Lung (tissue), 12 donors: ENCODE results near the gene FHIP2A. TPM values are rescaled to one million over a fixed set of nuclear protein-coding genes. Genes with fewer than 3 reads are reported as not detected.
"Not testable (repeated sequence)": the region's sequence is repeated elsewhere in the genome, so short reads cannot be mapped to it uniquely, and the experiment has no call there.

ENCODE experiments used
- ATAC-seq: fragments of 200-7000 bp; cut with Tn5 transposase; one replicate; pipeline ENCODE4 v1.9.1; 2020; ENCODE audit warnings: moderate number of reproducible peaks; ENCODE audit not compliant: insufficient read depth, low FRiP score
- DNase-seq, 3 donors: peaks; one replicate each; pipeline ENCODE4 v3.0.0-alpha.2; 2013 to 2017
- H3K27ac ChIP-seq, 2 donors: one replicate each; pipeline ENCODE4 v1.5.1; 2013; ENCODE audit warnings: mild to moderate bottlenecking in 2 of 2, moderate library complexity in 2 of 2, control low read depth in 1 of 2, inconsistent platforms in 1 of 2, low read depth in 1 of 2, low read length in 1 of 2
- H3K27me3 ChIP-seq, 3 donors: one replicate each; pipeline ENCODE4 v1.5.1; 2013; ENCODE audit warnings: low read length in 2 of 3; ENCODE audit not compliant: control insufficient read depth in 3 of 3, insufficient read depth in 3 of 3
- H3K36me3 ChIP-seq, 4 donors: one replicate each; pipeline ENCODE4 v1.5.1; 2013; ENCODE audit warnings: low read length in 4 of 4, mild to moderate bottlenecking in 1 of 4, moderate library complexity in 1 of 4; ENCODE audit not compliant: control insufficient read depth in 4 of 4, insufficient read depth in 4 of 4
- H3K4me1 ChIP-seq, 5 donors: one replicate each; pipeline ENCODE4 v1.5.1; 2013; ENCODE audit warnings: low read length in 5 of 5, mild to moderate bottlenecking in 2 of 5, moderate library complexity in 1 of 5; ENCODE audit not compliant: control insufficient read depth in 5 of 5, insufficient read depth in 5 of 5
- H3K4me3 ChIP-seq: one replicate; pipeline ENCODE4 v1.5.1; 2013; ENCODE audit warnings: mild to moderate bottlenecking, control low read depth, moderate library complexity
- H3K9ac ChIP-seq, 2 donors: one replicate each; pipeline ENCODE4 v1.5.1; 2013; ENCODE audit warnings: low read length in 2 of 2, control low read depth in 1 of 2; ENCODE audit not compliant: insufficient read depth in 1 of 2
- H3K9me3 ChIP-seq, 4 donors: one replicate each; pipeline ENCODE4 v1.5.1; 2013; ENCODE audit warnings: low read length in 3 of 4, mild to moderate bottlenecking in 1 of 4, moderate library complexity in 1 of 4; ENCODE audit not compliant: control insufficient read depth in 4 of 4, insufficient read depth in 3 of 4
- CTCF ChIP-seq: IDR thresholded peaks from 2 replicates; pipeline ENCODE4 v1.5.1; 2012; ENCODE audit warnings: mild to moderate bottlenecking; ENCODE audit errors: control extremely low read depth, extremely low read depth
- WGBS, 2 donors: extraction: QIAGEN DNeasy Blood & Tissue Kit; methylation state at CpG; one replicate each; pipeline ENCODE4 v1.1.7; 2013; 5-methylcytosine and 5-hydroxymethylcytosine counted together
- polyA plus RNA-seq, 2 donors: library from polyadenylated mRNA; stranded (reverse); fragments of 200-250 nt; gene quantifications; one replicate each; pipeline ENCODE4 v1.2.1, GENCODE V29; 2013
- total RNA-seq, 2 donors: library from RNA; depleted of rRNA in 1 of 2; stranded (reverse); fragments of >200 nt in 1 of 2; gene quantifications; one replicate each; pipeline ENCODE4 v1.2.1, GENCODE V29; 2014 to 2021
- donor health status: control.
- donor health status: control.
- donor health status: Bipolar disorder and iron deficiency.
- donor health status: healthy.
- donor health status: DM: yes; HTN: yes; CAD: no.

Gene FHIP2A
- total and polyA plus RNA-seq, 4 donors, result 7.9 to 44.7 (median 17.8) TPM

GRCh38 chr10:114782666-114783065 is 38.9 kb upstream of the FHIP2A start:
- Histone ChIP-seq H3K9ac (no peak overlapping the region), H3K4me3 (no peak overlapping the region), H3K27me3 (no peaks in the 10 kb centered on the region), H3K9me3 (no peaks in the 10 kb centered on the region), H3K27ac (no peak overlapping the region), H3K36me3 (no peaks in the 10 kb centered on the region), H3K4me1 (peaks cover 0 to 31% (median 15%) of the 10 kb centered on the region in 5 donors)
- ATAC-seq (no peak), DNase-seq (no peak)
- TF ChIP-seq CTCF, result no peak
- WGBS, 2 donors, result 94 to 95% methylated on average over 7 of the region's 7 CpGs

GRCh38 chr10:114783686-114784085 is 37.9 kb upstream of the FHIP2A start:
- TF ChIP-seq CTCF, result no peak
- WGBS, 2 donors, result 73 to 84% methylated on average over 7 of the region's 7 CpGs
- DNase-seq (peak in 2 of 3 donors; percentile 31 to 40), ATAC-seq (no peak)
- Histone ChIP-seq H3K27ac (peak overlapping the region in 1 of 2 donors; percentile 14), H3K4me1 (peaks cover 0 to 26% (median 13%) of the 10 kb centered on the region in 5 donors), H3K27me3 (no peaks in the 10 kb centered on the region), H3K36me3 (no peaks in the 10 kb centered on the region), H3K9me3 (no peaks in the 10 kb centered on the region), H3K9ac (no peak overlapping the region), H3K4me3 (no peak overlapping the region)

GRCh38 chr10:114786492-114786891 is 35.1 kb upstream of the FHIP2A start:
- ATAC-seq, result peak; percentile 53

GRCh38 chr10:114787131-114787530 is 34.4 kb upstream of the FHIP2A start:
- not testable (repeated sequence) for H3K9me3 ChIP-seq, H3K27me3 ChIP-seq, H3K9ac ChIP-seq, DNase-seq, H3K27ac ChIP-seq, H3K36me3 ChIP-seq, H3K4me1 ChIP-seq, ATAC-seq, H3K4me3 ChIP-seq
- WGBS, 2 donors, result 96 to 100% methylated on average over 7 to 30 of the region's 30 CpGs

More at GRCh38 chr10:114786492-114786891, 35.1 kb upstream of the FHIP2A start:
- DNase-seq, result peak in 2 of 3 donors; percentile 47 to 56
- H3K4me1 ChIP-seq, H3K27ac ChIP-seq, H3K9ac ChIP-seq, H3K4me3 ChIP-seq, H3K27me3 ChIP-seq, H3K36me3 ChIP-seq, H3K9me3 ChIP-seq: not testable (repeated sequence)
- WGBS, 2 donors, result 53 to 77% methylated on average over 9 of the region's 9 CpGs
- peak; percentile 56 for TF ChIP-seq CTCF
